Hypothalamus (tissue), 51 donors: Measurements from ENCODE around the gene MRPS23.
A peak's percentile ranks its signal among the peaks of the same experiment; 100 is the strongest.

Experiments used
- DNase-seq, 51 donors: peaks; one replicate each; lab custom pipeline; 2025; lab: John Stamatoyannopoulos, UW

Gene MRPS23

GRCh38 chr17:57866723-57867122 lies 16.9 kb upstream of the MRPS23 start:
- DNase-seq = no peak

GRCh38 chr17:57866319-57866718 lies 16.5 kb upstream of the MRPS23 start:
- DNase-seq = no peak

- no peak for DNase-seq
These were observed 14.4 kb upstream of the MRPS23 start for GRCh38 chr17:57864273-57864672.

GRCh38 chr17:57862694-57863667 lies 13.1 kb upstream of the MRPS23 start:
- DNase-seq = peak in 28 of 51 donors; percentile 20 to 80 (median 47)

GRCh38 chr17:57861790-57862693 lies 12.2 kb upstream of the MRPS23 start:
- DNase-seq = peak in 24 of 51 donors; percentile 18 to 54 (median 35)

GRCh38 chr17:57861000-57861789 lies 11.4 kb upstream of the MRPS23 start:
- peak in 12 of 51 donors; percentile 22 to 57 (median 37) for DNase-seq

- no peak for DNase-seq
These were observed 10.7 kb upstream of the MRPS23 start for GRCh38 chr17:57860414-57860999.

GRCh38 chr17:57859601-57860413 lies 10.0 kb upstream of the MRPS23 start:
- no peak for DNase-seq

GRCh38 chr17:57858838-57859237 lies 9.0 kb upstream of the MRPS23 start:
- DNase-seq = no peak

GRCh38 chr17:57856792-57857620 lies 7.2 kb upstream of the MRPS23 start:
- DNase-seq = no peak

GRCh38 chr17:57855391-57856035 lies 5.7 kb upstream of the MRPS23 start:
- DNase-seq = no peak

GRCh38 chr17:57853695-57854094 lies 3.9 kb upstream of the MRPS23 start:
- peak in 9 of 51 donors; percentile 25 to 59 (median 42) for DNase-seq

- DNase-seq = no peak
These were observed 3.1 kb upstream of the MRPS23 start for GRCh38 chr17:57852955-57853328.

GRCh38 chr17:57852092-57852954 lies 2.5 kb upstream of the MRPS23 start:
- DNase-seq = no peak

- DNase-seq = no peak
These were observed 526 bp downstream of the MRPS23 start for GRCh38 chr17:57849163-57849873.
